ENCODE results near the gene FOXN1. TPM values are rescaled to one million over a fixed set of nuclear protein-coding genes. Genes with fewer than 3 reads are reported as not detected.
A peak's percentile ranks its signal among the peaks of the same experiment; 100 is the strongest.
"Not testable (repeated sequence)": the region's sequence is repeated elsewhere in the genome, so short reads cannot be mapped to it uniquely, and the experiment has no call there.

Gene FOXN1
- total RNA-seq, 1 experiment from 2014 or later: not detected

- no peak for DNase-seq (ENCODE audit: low spot score)
Measured at GRCh38 chr17:28573040-28573380, 66.9 kb downstream of the FOXN1 start.

- DNase-seq (ENCODE audit: low spot score): no peak
Measured at GRCh38 chr17:28573521-28573920, 67.4 kb downstream of the FOXN1 start.

- DNase-seq (ENCODE audit: low spot score): no peak
Measured at GRCh38 chr17:28573966-28574480, 67.9 kb downstream of the FOXN1 start.

GRCh38 chr17:28574526-28574925 lies 68.4 kb downstream of the FOXN1 start:
- peak; percentile 23 for DNase-seq (ENCODE audit: low spot score)

- DNase-seq (ENCODE audit: low spot score): no peak
Measured at GRCh38 chr17:28575126-28575795, 69.1 kb downstream of the FOXN1 start.

GRCh38 chr17:28576016-28576415 lies 69.9 kb downstream of the FOXN1 start:
- not testable (repeated sequence) for DNase-seq (ENCODE audit: low spot score)

GRCh38 chr17:28576758-28577465 lies 70.8 kb downstream of the FOXN1 start, which contains the start of gene ALDOC:
ALDOC (minus strand) TSS chr17:28576895; CDS start chr17:28575532, 1,363 bp downstream.
- peak; percentile 93 for DNase-seq (ENCODE audit: low spot score)

GRCh38 chr17:28577466-28577824 lies 71.3 kb downstream of the FOXN1 start:
- DNase-seq (ENCODE audit: low spot score): peak; percentile 17

GRCh38 chr17:28578246-28579195 lies 72.4 kb downstream of the FOXN1 start:
- no peak for DNase-seq (ENCODE audit: low spot score)

GRCh38 chr17:28579526-28579925 lies 73.4 kb downstream of the FOXN1 start:
- DNase-seq (ENCODE audit: low spot score): no peak

GRCh38 chr17:28580959-28581358 lies 74.8 kb downstream of the FOXN1 start:
- no peak for DNase-seq (ENCODE audit: low spot score)

- no peak for DNase-seq (ENCODE audit: low spot score)
Measured at GRCh38 chr17:28582513-28582912, 76.4 kb downstream of the FOXN1 start.

- DNase-seq (ENCODE audit: low spot score): no peak
Measured at GRCh38 chr17:28584434-28584833, 78.3 kb downstream of the FOXN1 start.

GRCh38 chr17:28585851-28586250 lies 79.7 kb downstream of the FOXN1 start:
- DNase-seq (ENCODE audit: low spot score): no peak

Other genes with a start within 250 kb of the FOXN1 start
- 151 TPM in 2 replicates for gene TMEM97, start 187.1 kb upstream of the FOXN1 start, total RNA-seq (2014; rRNA removed; shearing (Covaris generic))
- 28.0 and 33.2 TPM in 2 replicates for gene IFT20, start 170.9 kb upstream of the FOXN1 start, total RNA-seq (2014; rRNA removed; shearing (Covaris generic))
- gene TNFAIP1, start 170.6 kb upstream of the FOXN1 start, total RNA-seq (2014; rRNA removed; shearing (Covaris generic)): 32.8 and 36.8 TPM in 2 replicates
- gene POLDIP2, start 148.8 kb upstream of the FOXN1 start, total RNA-seq (2014; rRNA removed; shearing (Covaris generic)): 146 and 158 TPM in 2 replicates
- not detected in 2 replicates for gene SEBOX, start 141.1 kb upstream of the FOXN1 start, total RNA-seq (2014; rRNA removed; shearing (Covaris generic))
- not detected in 2 replicates for gene VTN, start 136.0 kb upstream of the FOXN1 start, total RNA-seq (2014; rRNA removed; shearing (Covaris generic))
- gene SARM1, start 134.7 kb upstream of the FOXN1 start, total RNA-seq (2014; rRNA removed; shearing (Covaris generic)): 8.0 and 8.6 TPM in 2 replicates
- 5.0 and 5.1 TPM in 2 replicates for gene SLC46A1, start 100.1 kb upstream of the FOXN1 start, total RNA-seq (2014; rRNA removed; shearing (Covaris generic))
- gene SLC13A2, start 32.7 kb upstream of the FOXN1 start, total RNA-seq (2014; rRNA removed; shearing (Covaris generic)): not detected in 2 replicates
- 28.9 and 36.7 TPM in 2 replicates for gene UNC119, start 46.3 kb downstream of the FOXN1 start, total RNA-seq (2014; rRNA removed; shearing (Covaris generic))
- gene PIGS, start 65.2 kb downstream of the FOXN1 start, total RNA-seq (2014; rRNA removed; shearing (Covaris generic)): 62.5 and 65.8 TPM in 2 replicates
- gene ALDOC, start 70.5 kb downstream of the FOXN1 start, total RNA-seq (2014; rRNA removed; shearing (Covaris generic)): 43.5 and 46.9 TPM in 2 replicates
- gene SPAG5, start 92.7 kb downstream of the FOXN1 start, total RNA-seq (2014; rRNA removed; shearing (Covaris generic)): 62.5 and 71.2 TPM in 2 replicates
- 11.1 and 12.1 TPM in 2 replicates for gene RSKR, start 107.8 kb downstream of the FOXN1 start, total RNA-seq (2014; rRNA removed; shearing (Covaris generic))
- 127 and 129 TPM in 2 replicates for gene BLTP2, start 138.8 kb downstream of the FOXN1 start, total RNA-seq (2014; rRNA removed; shearing (Covaris generic))
- 50.7 and 52.6 TPM in 2 replicates for gene SDF2, start 155.6 kb downstream of the FOXN1 start, total RNA-seq (2014; rRNA removed; shearing (Covaris generic))
- 48.1 and 57.9 TPM in 2 replicates for gene SUPT6H, start 155.9 kb downstream of the FOXN1 start, total RNA-seq (2014; rRNA removed; shearing (Covaris generic))
- gene PROCA1, start 205.5 kb downstream of the FOXN1 start, total RNA-seq (2014; rRNA removed; shearing (Covaris generic)): 1.7 and 3.8 TPM in 2 replicates
- 0.97 TPM in 1 of 2 replicates, not detected in the other for gene RAB34, start 211.5 kb downstream of the FOXN1 start, total RNA-seq (2014; rRNA removed; shearing (Covaris generic))
- gene RPL23A, start 213.6 kb downstream of the FOXN1 start, total RNA-seq (2014; rRNA removed; shearing (Covaris generic)): 601 and 602 TPM in 2 replicates
- 30.6 and 44.6 TPM in 2 replicates for gene TLCD1, start 219.9 kb downstream of the FOXN1 start, total RNA-seq (2014; rRNA removed; shearing (Covaris generic))
- 13.9 and 15.0 TPM in 2 replicates for gene NEK8, start 222.4 kb downstream of the FOXN1 start, total RNA-seq (2014; rRNA removed; shearing (Covaris generic))
- 295 and 307 TPM in 2 replicates for gene TRAF4, start 237.7 kb downstream of the FOXN1 start, total RNA-seq (2014; rRNA removed; shearing (Covaris generic))